ENCODE results near the gene RTN4R.

DNA sequence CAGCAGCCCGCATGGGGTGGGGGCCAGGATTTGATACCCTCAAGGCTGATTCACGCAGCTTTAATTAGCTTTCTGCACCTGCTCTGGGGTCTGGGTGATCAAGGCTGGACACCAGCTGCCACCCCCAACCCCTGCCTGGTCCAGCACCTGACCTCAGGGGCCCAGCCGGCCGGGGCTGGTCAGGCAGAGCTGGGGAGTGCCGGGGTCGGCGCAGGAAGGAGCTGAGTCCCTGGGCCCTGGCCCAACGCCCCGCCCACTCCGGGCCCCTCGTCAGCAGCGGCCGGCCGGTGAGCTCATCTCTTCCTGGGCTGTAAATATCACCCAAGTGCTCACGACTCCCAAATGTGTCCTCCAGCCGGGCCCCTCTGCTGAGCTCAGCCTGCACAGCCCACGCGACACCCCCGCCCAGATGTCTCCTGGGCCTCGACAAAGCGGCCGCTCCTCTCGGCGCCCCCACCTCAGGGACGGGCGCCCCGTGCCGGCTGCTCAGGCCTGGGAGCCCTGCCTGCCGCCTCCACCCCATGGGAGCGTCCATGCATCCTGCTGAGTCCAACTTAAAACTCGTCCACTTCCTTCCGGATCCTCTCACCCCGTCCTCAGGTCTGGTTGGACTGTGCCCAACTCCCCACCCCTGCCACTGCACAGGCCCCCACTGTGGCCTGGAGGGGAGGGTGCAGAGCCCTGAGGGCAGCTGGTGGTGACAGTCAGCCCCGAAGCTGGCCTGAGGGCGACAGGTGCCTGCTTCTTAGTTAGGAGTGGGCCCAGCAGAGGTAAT lies 29.0 kb downstream of the RTN4R start:
- TF ChIP-seq, protein P1, sequence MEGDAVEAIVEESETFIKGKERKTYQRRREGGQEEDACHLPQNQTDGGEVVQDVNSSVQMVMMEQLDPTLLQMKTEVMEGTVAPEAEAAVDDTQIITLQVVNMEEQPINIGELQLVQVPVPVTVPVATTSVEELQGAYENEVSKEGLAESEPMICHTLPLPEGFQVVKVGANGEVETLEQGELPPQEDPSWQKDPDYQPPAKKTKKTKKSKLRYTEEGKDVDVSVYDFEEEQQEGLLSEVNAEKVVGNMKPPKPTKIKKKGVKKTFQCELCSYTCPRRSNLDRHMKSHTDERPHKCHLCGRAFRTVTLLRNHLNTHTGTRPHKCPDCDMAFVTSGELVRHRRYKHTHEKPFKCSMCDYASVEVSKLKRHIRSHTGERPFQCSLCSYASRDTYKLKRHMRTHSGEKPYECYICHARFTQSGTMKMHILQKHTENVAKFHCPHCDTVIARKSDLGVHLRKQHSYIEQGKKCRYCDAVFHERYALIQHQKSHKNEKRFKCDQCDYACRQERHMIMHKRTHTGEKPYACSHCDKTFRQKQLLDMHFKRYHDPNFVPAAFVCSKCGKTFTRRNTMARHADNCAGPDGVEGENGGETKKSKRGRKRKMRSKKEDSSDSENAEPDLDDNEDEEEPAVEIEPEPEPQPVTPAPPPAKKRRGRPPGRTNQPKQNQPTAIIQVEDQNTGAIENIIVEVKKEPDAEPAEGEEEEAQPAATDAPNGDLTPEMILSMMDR (conservative IDR thresholded peaks at IDR 0.05; ENCODE audit: low read depth, low read length) = 0 out of 2 replicates have a peak, but pooled peaks have one; percentile 20
- no peak for TF ChIP-seq EZH2 (IDR thresholded peaks at IDR 0.05; ENCODE audit: borderline replicate concordance, low read depth, low read length, poor library complexity, severe bottlenecking)

Measured in A673 (cell line).